DMS53 treated with DMSO at 0.1 percent for 48 hours (cell line): ENCODE measurements around the gene IGLL5.

ENCODE experiments used
- DNase-seq: peaks from one replicate; lab custom pipeline; 2025; ENCODE audit not compliant: unreplicated experiment; lab: John Stamatoyannopoulos, UW

The IGLL5 gene

GRCh38 chr22:22926370-22927195 lies 39.0 kb downstream of the IGLL5 start:
- no peak for DNase-seq

- no peak for DNase-seq
These were observed 39.7 kb downstream of the IGLL5 start for GRCh38 chr22:22927196-22927887.

GRCh38 chr22:22927888-22928665 lies 40.5 kb downstream of the IGLL5 start:
- no peak for DNase-seq

GRCh38 chr22:22928666-22929380 lies 41.2 kb downstream of the IGLL5 start:
- no peak for DNase-seq

GRCh38 chr22:22929381-22930221 lies 42.0 kb downstream of the IGLL5 start:
- DNase-seq: no peak

- DNase-seq: no peak
These were observed 42.5 kb downstream of the IGLL5 start for GRCh38 chr22:22930222-22930497.

- no peak for DNase-seq
These were observed 43.2 kb downstream of the IGLL5 start for GRCh38 chr22:22930571-22931556.

- DNase-seq: no peak
These were observed 44.1 kb downstream of the IGLL5 start for GRCh38 chr22:22931557-22932270.

GRCh38 chr22:22932512-22932941 lies 44.9 kb downstream of the IGLL5 start:
- no peak for DNase-seq

- no peak for DNase-seq
These were observed 45.6 kb downstream of the IGLL5 start for GRCh38 chr22:22933100-22933806.

GRCh38 chr22:22933807-22934542 lies 46.4 kb downstream of the IGLL5 start:
- no peak for DNase-seq

- no peak for DNase-seq
These were observed 47.0 kb downstream of the IGLL5 start for GRCh38 chr22:22934543-22935055.

- DNase-seq: no peak
These were observed 47.5 kb downstream of the IGLL5 start for GRCh38 chr22:22935056-22935545.

- DNase-seq: no peak
These were observed 48.0 kb downstream of the IGLL5 start for GRCh38 chr22:22935546-22936157.

GRCh38 chr22:22936180-22936914 lies 48.7 kb downstream of the IGLL5 start:
- no peak for DNase-seq
